GM12878 (cell line): ENCODE measurements around the gene TIFAB. TPM values are rescaled to one million over a fixed set of nuclear protein-coding genes. Genes with fewer than 3 reads are reported as not detected.

ENCODE experiments used
- ATAC-seq: fragments of 200-7000 bp; cut with Tn5 transposase; 3 replicates; pipeline ENCODE4 v1.9.1; 2020; ENCODE audit warnings: mild to moderate bottlenecking, moderate library complexity
- BruUV-seq: library from RNA; stranded (reverse); fragments of 400-500 nt; replicated peaks from 2 replicates; lab custom pipeline; 2021; lab: Mats Ljungman, UMichigan
- CTCF ChIA-PET: fragments of 300-600 bp; sonication (Branson Sonifier 250); formaldehyde crosslinking; extraction: SDS; loops from one replicate; lab custom pipeline; 2021; ENCODE audit warnings: inconsistent platforms; lab: Yijun Ruan, JAX
- POLR2A ChIA-PET: fragments of 350-600 bp; formaldehyde crosslinking; extraction: SDS; loops from one replicate; lab custom pipeline; 2021; ENCODE audit warnings: inconsistent platforms; lab: Charles Lee
- RAD21 ChIA-PET: fragments of 300-600 bp; sonication (Branson Sonifier 250); formaldehyde crosslinking; loops from one replicate; lab custom pipeline; 2023; ENCODE audit warnings: antibody characterized with exemption; ENCODE audit not compliant: unreplicated experiment; lab: Charles Lee
- SMC1A ChIA-PET: fragments of 300-600 bp; sonication (Branson Sonifier 250); formaldehyde crosslinking; loops from one replicate; lab custom pipeline; 2023; ENCODE audit not compliant: unreplicated experiment, uncharacterized antibody; lab: Charles Lee
- DNase-seq: peaks from one replicate; pipeline ENCODE4 v3.0.0-alpha.2; 2011; ENCODE audit warnings: low read depth, low spot score
- FAIRE-seq: peaks from 3 replicates; lab custom pipeline; 2011; peaks lifted over from hg19 to GRCh38; lab: Jason Lieb, UNC
- H2AFZ ChIP-seq: 2 replicates; pipeline ENCODE4 v1.6.0; 2011; ENCODE audit warnings: low read depth, low read length, control low read depth; ENCODE audit not compliant: control insufficient read depth
- H3K27ac ChIP-seq: 2 replicates; pipeline ENCODE4 v1.5.1; 2011; ENCODE audit warnings: control low read depth; ENCODE audit not compliant: control insufficient read depth, insufficient read depth
- H3K27me3 ChIP-seq, 2 experiments: replicated peaks in 1 of 2; 2 replicates each; pipeline versions ENCODE4 v1.6.0 to v1.6.1; 2011; ENCODE audit warnings: low read length in 1 of 2; ENCODE audit not compliant: control insufficient read depth in 2 of 2, insufficient read depth in 2 of 2
- H3K36me3 ChIP-seq, 2 experiments: 2 replicates each; pipeline ENCODE4 v1.5.1; 2011; ENCODE audit warnings: low read length in 1 of 2; ENCODE audit not compliant: control insufficient read depth in 2 of 2, insufficient read depth in 2 of 2
- H3K4me1 ChIP-seq: 2 replicates; pipeline ENCODE4 v1.6.1; 2011; ENCODE audit warnings: mild to moderate bottlenecking, low read length, moderate library complexity, mixed read lengths; ENCODE audit not compliant: control insufficient read depth, insufficient read depth
- H3K4me2 ChIP-seq: 2 replicates; pipeline ENCODE4 v1.6.0; 2011; ENCODE audit warnings: control low read depth; ENCODE audit not compliant: control insufficient read depth, insufficient read depth
- H3K4me3 ChIP-seq: fragments of 200-600 bp; sonication (generic); 2 replicates; pipeline ENCODE4 v1.5.1; 2016
- H3K79me2 ChIP-seq: 2 replicates; pipeline ENCODE4 v1.6.0; 2011; ENCODE audit warnings: low read length; ENCODE audit not compliant: control insufficient read depth, insufficient read depth
- H3K9ac ChIP-seq: 2 replicates; pipeline ENCODE4 v1.8.0; 2011; ENCODE audit warnings: low read length, control low read depth, mixed read lengths; ENCODE audit not compliant: control insufficient read depth, insufficient read depth
- H3K9me3 ChIP-seq: replicated peaks from 3 replicates; pipeline ENCODE4 v1.5.1; 2011; ENCODE audit warnings: mild to moderate bottlenecking, low read length; ENCODE audit not compliant: control insufficient read depth, insufficient read depth
- H4K20me1 ChIP-seq: 2 replicates; pipeline ENCODE4 v1.6.0; 2011; ENCODE audit not compliant: control insufficient read depth, insufficient read depth
- BHLHE40 ChIP-seq, 2 experiments: fragments of 450-650 bp in 1 of 2; IDR thresholded peaks; 2 replicates each; pipeline ENCODE4 v1.6.1; 2011 to 2017; ENCODE audit warnings: low read depth in 2 of 2, borderline replicate concordance in 1 of 2, improper control_type of control experiment in 1 of 2, low read length in 1 of 2, mild to moderate bottlenecking in 1 of 2
- CHD1 ChIP-seq: IDR thresholded peaks from 2 replicates; pipeline ENCODE4 v1.6.1; 2012; ENCODE audit warnings: low read depth, low read length, improper control_type of control experiment
- FOS ChIP-seq: IDR thresholded peaks from 3 replicates; pipeline ENCODE4 v1.6.1; 2011; ENCODE audit warnings: borderline replicate concordance; ENCODE audit not compliant: insufficient read length; ENCODE audit errors: extremely low read depth
- IKZF2 ChIP-seq, 2 experiments: fragments of 450-650 bp; IDR thresholded peaks; 2 replicates each; pipeline ENCODE4 v1.6.1; 2017; ENCODE audit warnings: mild to moderate bottlenecking in 2 of 2, moderate library complexity in 2 of 2
- MEF2A ChIP-seq: IDR thresholded peaks from 2 replicates; pipeline ENCODE4 v1.6.1; 2011; ENCODE audit warnings: low read depth, mild to moderate bottlenecking, low read length, moderate library complexity; ENCODE audit not compliant: insufficient read depth
- MYB ChIP-seq: fragments of 150-350 bp; IDR thresholded peaks from 2 replicates; pipeline ENCODE4 v1.6.1; 2014; ENCODE audit warnings: mild to moderate bottlenecking, low read depth, low read length, borderline replicate concordance
- MYC ChIP-seq: IDR thresholded peaks from 2 replicates; pipeline ENCODE4 v1.6.1; 2011; ENCODE audit warnings: mild to moderate bottlenecking, low read length, moderate library complexity, inconsistent platforms; ENCODE audit not compliant: insufficient read depth, insufficient replicate concordance, insufficient read length, severe bottlenecking
- NFYA ChIP-seq: IDR thresholded peaks from 2 replicates; pipeline ENCODE4 v1.6.1; 2011; ENCODE audit warnings: low read depth, mild to moderate bottlenecking, low read length, improper control_type of control experiment, borderline replicate concordance
- NR2C1 ChIP-seq: fragments of 450-650 bp; IDR thresholded peaks from 2 replicates; pipeline ENCODE4 v1.6.1; 2017; ENCODE audit warnings: antibody characterized with exemption, mild to moderate bottlenecking, moderate library complexity
- NRF1 ChIP-seq: conservative IDR thresholded peaks from 2 replicates; pipeline ENCODE4 v1.6.1; 2011; ENCODE audit warnings: mild to moderate bottlenecking, low read depth, low read length, improper control_type of control experiment
- PML ChIP-seq: IDR thresholded peaks from 2 replicates; pipeline ENCODE4 v1.6.1; 2012; ENCODE audit warnings: low read length, inconsistent platforms
- POLR2A ChIP-seq: IDR thresholded peaks from 2 replicates; pipeline ENCODE4 v1.6.1; 2011; ENCODE audit warnings: low read depth, mild to moderate bottlenecking, low read length
- SREBF1 ChIP-seq: IDR thresholded peaks from 2 replicates; pipeline ENCODE4 v1.6.1; 2012; ENCODE audit warnings: mild to moderate bottlenecking, low read length
- TCF3 ChIP-seq: IDR thresholded peaks from 2 replicates; pipeline ENCODE4 v1.6.1; 2012; ENCODE audit warnings: low read depth, mild to moderate bottlenecking, low read length, borderline replicate concordance; ENCODE audit not compliant: insufficient read depth
- WGBS: methylation state at CpG from one replicate; pipeline ENCODE4 v1.1.6; 2016; ENCODE audit warnings: low lambda C conversion rate; ENCODE audit not compliant: insufficient replicate concordance, insufficient coverage; ENCODE audit errors: missing lambda C conversion rate; 5-methylcytosine and 5-hydroxymethylcytosine counted together
- in situ Hi-C: fragments of 300-500 bp; cut with MboI; formaldehyde crosslinking; loops from 9 replicates; pipeline ENCODE4 v1.14.3; 2018; ENCODE audit warnings: mixed read lengths
- intact Hi-C: fragments of 100-400 bp; cut with micrococcal nuclease; formaldehyde crosslinking; loops from one replicate; pipeline ENCODE4 v1.14.2; 2022; ENCODE audit not compliant: unreplicated experiment
- polyA plus RNA-seq, 11 experiments: library from polyadenylated mRNA; depleted of rRNA in 4 of 11; unstranded in 6 of 11; stranded (reverse) in 5 of 11; fragments of >200 nt; fragmentation: Nextera tagmentation in 4 of 11; fragmentation: Illumina TruSeq in 1 of 11; extraction: Ambion mirVana in 4 of 11; extraction: Trizol in 1 of 11; gene quantifications; 1 replicate in 1 of 11; 2 replicates in 10 of 11; pipeline versions ENCODE4 v1.2.1 to v1.2.3, GENCODE V29; 2011 to 2016; ENCODE audit warnings: inconsistent platforms in 2 of 11, missing spikeins in 2 of 11, low read depth in 1 of 11
- total RNA-seq, 4 experiments: library from RNA; depleted of rRNA in 3 of 4; stranded (reverse); fragments of >200 nt in 3 of 4; fragmentation: Illumina TruSeq in 1 of 4; extraction: Trizol in 1 of 4; gene quantifications; 2 replicates each; pipeline versions ENCODE4 v1.2.1 to v1.2.3, GENCODE V29; 2013 to 2021
- TF ChIP-seq, protein P1 (sequence below): IDR thresholded peaks from 2 replicates; pipeline ENCODE4 v1.6.1; 2011; ENCODE audit warnings: mild to moderate bottlenecking, low read depth, low read length, moderate library complexity; ENCODE audit not compliant: insufficient replicate concordance
- TF ChIP-seq, protein P2 (sequence below): fragments of 450-650 bp; IDR thresholded peaks from 2 replicates; pipeline ENCODE4 v1.6.1; 2014; ENCODE audit warnings: mild to moderate bottlenecking

Gene TIFAB
- total and polyA plus RNA-seq, 10 of the 15 experiments (the other 5 are each of a cell fraction or from before 2014, with no cell fraction given), result not detected

DNA sequence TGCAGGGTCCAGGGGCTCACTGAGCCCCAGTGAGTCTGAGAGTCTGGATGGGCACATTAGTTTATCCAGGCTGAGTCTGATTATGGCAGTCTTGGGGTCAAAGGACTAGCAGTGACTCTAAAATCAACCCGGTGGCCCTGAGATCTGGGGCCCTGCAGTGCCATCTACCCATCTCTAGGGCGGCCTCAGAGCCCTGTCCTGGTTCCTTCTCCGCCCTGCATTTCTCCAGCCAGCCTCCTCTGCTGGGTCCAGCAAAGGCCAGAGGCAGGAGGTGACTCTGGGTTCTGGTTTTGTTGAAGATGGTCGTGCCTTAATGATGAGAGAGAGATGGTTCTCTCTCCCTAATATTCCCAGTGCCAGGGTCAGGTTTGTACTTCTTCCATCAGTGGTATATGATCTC is 20.0 kb downstream of the TIFAB start:
- SMC1A ChIA-PET, result no interaction called here
- Histone ChIP-seq H3K27ac (no peak overlapping the region), H3K79me2 (no peaks in the 10 kb centered on the region), H3K4me2 (no peak overlapping the region), H3K9me3 (peaks cover 3% of the 10 kb centered on the region; the same call in 2 of the 3 replicates), H3K36me3 (no peaks in the 10 kb centered on the region), H2AFZ (no peak overlapping the region), H4K20me1 (no peaks in the 10 kb centered on the region), H3K27me3 (no peaks in the 10 kb centered on the region; a peak in 1 of 4 replicates), H3K9ac (no peak overlapping the region), H3K4me1 (peaks cover 6% of the 10 kb centered on the region)
- no TSS peak for BruUV-seq
- POLR2A ChIA-PET, result no interaction called here
- DNase-seq (no peak), FAIRE-seq (no peak), ATAC-seq (no peak)
- RAD21 ChIA-PET, result no interaction called here
- WGBS, result 43% methylated on average over 4 of the region's 4 CpGs
- intact Hi-C loops (no loop called here), in situ Hi-C loops (no loop called here)
- no peak for TF ChIP-seq MYC
- TF ChIP-seq, all 136 proteins: peak for 0
- H3K4me3 ChIP-seq, result no peak overlapping the region
- CTCF ChIA-PET, result interaction anchor here (0.7 kb wide), 1 partner anchor 32 kb away, joined by 3 read pairs; no protein-coding TSS in a partner anchor

DNA sequence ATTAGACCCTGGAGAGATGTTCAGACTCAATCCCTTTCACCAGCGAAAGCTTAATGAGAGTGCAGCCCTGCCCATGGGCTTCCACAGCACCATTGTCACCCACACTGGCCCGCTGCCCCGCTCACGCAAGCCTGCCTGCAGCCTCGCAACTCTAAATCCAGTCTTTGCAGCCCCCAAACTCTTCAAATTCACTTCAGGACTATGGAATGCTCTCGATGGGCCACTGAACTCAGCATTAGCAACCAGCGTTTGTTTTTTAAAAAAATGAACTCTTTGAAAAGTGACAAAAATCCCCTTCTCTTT is 22.1 kb downstream of the TIFAB start:
- ChIA-PET POLR2A (no interaction called here), SMC1A (no interaction called here), RAD21 (no interaction called here), CTCF (interaction anchor here (1.8 kb wide), 1 partner anchor 26 kb away, joined by 4 read pairs; no protein-coding TSS in a partner anchor)
- in situ Hi-C loops, result no loop called here
- TF ChIP-seq NR2C1 (no peak), IKZF2 (IDR thresholded peaks at IDR 0.05) (no peak), TCF3 (no peak), MEF2A (no peak), BHLHE40 (IDR thresholded peaks at IDR 0.05; ENCODE audit: borderline replicate concordance in 1 of 2, low read depth in 2 of 2, low read length in 1 of 2) (no peak), FOS (no peak), NFYA (no peak), NRF1 (no peak), SREBF1 (no peak), CHD1 (no peak), PML (no peak), POLR2A (no peak), MYB (no peak)
- TF ChIP-seq, protein P1, sequence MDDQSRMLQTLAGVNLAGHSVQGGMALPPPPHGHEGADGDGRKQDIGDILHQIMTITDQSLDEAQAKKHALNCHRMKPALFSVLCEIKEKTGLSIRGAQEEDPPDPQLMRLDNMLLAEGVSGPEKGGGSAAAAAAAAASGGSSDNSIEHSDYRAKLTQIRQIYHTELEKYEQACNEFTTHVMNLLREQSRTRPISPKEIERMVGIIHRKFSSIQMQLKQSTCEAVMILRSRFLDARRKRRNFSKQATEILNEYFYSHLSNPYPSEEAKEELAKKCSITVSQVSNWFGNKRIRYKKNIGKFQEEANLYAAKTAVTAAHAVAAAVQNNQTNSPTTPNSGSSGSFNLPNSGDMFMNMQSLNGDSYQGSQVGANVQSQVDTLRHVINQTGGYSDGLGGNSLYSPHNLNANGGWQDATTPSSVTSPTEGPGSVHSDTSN, result no peak
- TF ChIP-seq, protein P2, sequence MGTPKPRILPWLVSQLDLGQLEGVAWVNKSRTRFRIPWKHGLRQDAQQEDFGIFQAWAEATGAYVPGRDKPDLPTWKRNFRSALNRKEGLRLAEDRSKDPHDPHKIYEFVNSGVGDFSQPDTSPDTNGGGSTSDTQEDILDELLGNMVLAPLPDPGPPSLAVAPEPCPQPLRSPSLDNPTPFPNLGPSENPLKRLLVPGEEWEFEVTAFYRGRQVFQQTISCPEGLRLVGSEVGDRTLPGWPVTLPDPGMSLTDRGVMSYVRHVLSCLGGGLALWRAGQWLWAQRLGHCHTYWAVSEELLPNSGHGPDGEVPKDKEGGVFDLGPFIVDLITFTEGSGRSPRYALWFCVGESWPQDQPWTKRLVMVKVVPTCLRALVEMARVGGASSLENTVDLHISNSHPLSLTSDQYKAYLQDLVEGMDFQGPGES, result no peak
- no peak overlapping the region for H3K9ac ChIP-seq
- H3K4me2 ChIP-seq, result no peak overlapping the region
- peaks cover 3% of the 10 kb centered on the region; the same call in 2 of the 3 replicates for H3K9me3 ChIP-seq
- no peaks in the 10 kb centered on the region; a peak in 1 of 4 replicates for H3K27me3 ChIP-seq
- no peak for FAIRE-seq
- H2AFZ ChIP-seq, result no peak overlapping the region
- no peak overlapping the region for H3K4me3 ChIP-seq
- intact Hi-C loops, result no loop called here
- BruUV-seq, result no TSS peak
- no peaks in the 10 kb centered on the region for H4K20me1 ChIP-seq
- H3K36me3 ChIP-seq, result no peaks in the 10 kb centered on the region
- 54% methylated on average over 7 of the region's 7 CpGs for WGBS
- ATAC-seq, result no peak
- no peaks in the 10 kb centered on the region for H3K4me1 ChIP-seq
- no peak overlapping the region for H3K27ac ChIP-seq
- H3K79me2 ChIP-seq, result no peaks in the 10 kb centered on the region
- DNase-seq, result no peak
